DMS114 treated with DMSO at 0.1 percent for 48 hours (cell line): ENCODE data around the gene ABO.
"Not testable (repeated sequence)": the region's sequence is repeated elsewhere in the genome, so short reads cannot be mapped to it uniquely, and the experiment has no call there.

ENCODE experiments used
- DNase-seq: peaks from one replicate; lab custom pipeline; 2025; ENCODE audit not compliant: unreplicated experiment; lab: John Stamatoyannopoulos, UW

ABO gene

DNA sequence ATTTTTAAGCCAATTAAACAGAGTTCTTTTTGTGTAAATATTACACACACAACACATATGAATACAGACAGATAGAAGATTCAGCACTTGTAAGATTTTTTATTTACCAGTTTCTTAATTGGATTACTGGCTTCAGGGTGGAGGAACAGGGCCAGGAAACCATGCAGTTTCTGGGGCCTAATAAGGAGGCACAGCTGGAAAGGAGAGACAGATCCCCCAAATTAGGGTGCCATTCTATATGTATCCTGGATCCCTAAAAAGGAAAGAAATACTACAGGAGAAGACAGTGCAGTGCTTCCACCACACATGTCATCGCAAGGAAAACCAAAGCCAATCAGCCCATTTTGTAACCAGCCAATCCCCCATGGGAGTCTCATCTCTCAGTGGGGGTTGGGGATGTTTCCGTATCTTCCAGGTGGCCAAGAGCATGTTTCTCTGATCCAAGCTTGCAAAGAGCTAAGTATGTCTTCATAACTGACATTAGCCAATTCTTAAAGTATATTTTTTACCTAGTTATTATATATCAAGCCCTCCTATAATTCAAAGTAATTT lies 15.8 kb upstream of the ABO start:
- no peak for DNase-seq

GRCh38 chr9:133286523-133286922 lies 11.5 kb upstream of the ABO start:
- no peak for DNase-seq

DNA sequence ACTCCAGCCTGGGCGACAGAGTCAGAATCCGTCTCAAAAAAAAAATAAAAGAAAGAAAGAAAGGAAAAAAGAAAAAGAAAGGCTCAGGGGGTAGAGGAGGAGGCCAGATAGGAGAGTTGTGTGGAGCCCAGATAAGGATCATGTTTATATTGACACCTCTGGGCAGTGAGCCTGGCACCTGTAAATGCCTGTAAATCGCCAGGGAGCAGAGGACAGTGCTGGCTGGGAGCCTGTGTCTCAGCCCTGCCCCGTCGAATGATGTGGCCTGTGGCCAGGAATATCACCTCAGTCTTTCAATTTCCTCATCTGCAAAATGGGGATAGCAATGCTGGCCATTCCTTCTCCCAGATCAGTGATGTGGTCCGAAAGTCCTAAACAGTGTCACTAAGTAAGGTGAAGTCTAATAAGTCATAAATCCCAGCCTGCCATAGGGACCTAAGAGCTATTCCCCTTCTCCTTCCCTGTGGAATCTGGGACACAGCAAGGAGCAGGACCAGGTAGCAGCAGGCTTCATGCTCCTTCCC lies 10.3 kb upstream of the ABO start:
- no peak for DNase-seq

- DNase-seq, result no peak
Observed at GRCh38 chr9:133284362-133284761, 9.4 kb upstream of the ABO start.

DNA sequence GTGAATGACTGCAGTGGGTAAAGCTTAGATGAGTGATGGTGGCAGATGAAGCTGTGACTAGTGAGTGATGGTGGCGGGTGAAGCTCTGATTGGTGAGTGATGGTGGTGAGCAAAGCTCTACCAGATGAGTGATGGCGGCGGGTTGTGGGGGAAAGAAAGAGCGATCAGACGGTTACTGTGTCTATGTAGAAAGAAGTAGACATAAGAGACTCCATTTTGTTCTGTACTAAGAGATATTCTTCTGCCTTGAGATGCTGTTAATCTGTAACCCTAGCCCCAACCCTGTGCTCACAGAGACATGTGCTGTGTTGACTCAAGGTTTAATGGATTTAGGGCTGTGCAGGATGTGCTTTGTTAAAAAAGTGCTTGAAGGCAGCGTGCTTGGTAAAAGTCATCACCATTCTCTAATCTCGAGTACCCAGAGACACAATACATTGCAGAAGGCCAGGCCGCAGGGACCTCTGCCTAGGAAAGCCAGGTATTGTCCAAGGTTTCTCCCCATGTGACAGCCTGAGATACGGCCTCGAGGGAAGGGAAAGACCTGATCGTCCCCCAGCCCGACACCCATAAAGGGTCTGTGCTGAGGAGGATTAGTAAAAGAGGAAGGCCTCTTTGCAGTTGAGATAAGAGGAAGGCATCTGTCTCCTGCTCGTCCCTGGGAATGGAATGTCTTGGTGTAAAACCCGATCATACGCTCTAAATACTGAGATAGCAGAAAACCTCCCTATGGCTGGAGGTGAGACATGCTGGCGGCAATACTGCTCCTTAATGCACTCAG lies 8.4 kb upstream of the ABO start:
- DNase-seq, result not testable (repeated sequence)

- no peak for DNase-seq
Observed at GRCh38 chr9:133282464-133283238, 7.7 kb upstream of the ABO start.

GRCh38 chr9:133280392-133280791 lies 5.4 kb upstream of the ABO start:
- no peak for DNase-seq

DNA sequence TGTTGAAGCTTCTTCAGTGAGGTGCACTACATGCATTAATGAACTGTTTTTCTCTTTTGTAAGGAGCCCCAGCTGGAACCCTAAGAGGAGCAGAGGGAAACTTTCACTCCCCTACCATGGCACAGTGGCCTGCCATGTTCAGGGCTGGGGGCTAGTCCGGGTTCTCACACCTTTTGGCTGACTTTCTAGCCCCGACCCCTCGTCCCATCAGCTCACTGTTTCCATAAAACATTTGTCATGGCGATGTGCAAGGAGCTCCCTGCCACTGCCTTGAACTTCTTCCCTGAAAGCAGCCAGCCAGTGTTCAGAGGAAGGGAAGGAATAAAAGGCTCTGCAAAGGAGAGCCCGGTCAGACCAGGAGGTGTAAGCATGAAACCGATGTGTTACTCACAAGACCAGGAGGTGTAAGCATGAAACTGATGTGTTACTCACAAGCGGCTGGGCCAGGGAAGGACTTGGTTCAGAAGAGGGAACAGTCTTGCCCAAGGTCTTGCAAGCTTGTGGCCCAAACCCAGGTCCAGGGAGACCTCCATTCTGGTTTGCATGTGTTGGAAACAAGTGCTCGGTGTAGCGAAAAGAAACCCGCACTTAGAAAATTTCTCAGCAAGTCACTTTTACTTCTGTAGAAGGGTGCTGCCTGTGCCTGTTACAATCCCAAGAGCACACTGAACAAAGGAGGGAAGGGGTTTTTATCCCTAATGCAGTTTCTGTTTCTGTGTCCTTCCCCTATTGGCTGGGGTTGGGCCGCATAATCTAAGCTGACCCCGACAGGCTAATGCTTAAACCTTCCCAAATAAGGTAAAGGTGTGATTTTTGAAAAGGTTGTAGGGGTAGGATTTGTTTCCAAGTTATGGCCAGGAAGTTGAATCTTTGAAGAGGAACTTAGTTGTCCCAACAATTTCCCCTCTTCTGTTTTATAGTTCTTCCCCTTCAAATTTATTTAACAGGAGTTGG lies 3.4 kb upstream of the ABO start:
- no peak for DNase-seq

DNA sequence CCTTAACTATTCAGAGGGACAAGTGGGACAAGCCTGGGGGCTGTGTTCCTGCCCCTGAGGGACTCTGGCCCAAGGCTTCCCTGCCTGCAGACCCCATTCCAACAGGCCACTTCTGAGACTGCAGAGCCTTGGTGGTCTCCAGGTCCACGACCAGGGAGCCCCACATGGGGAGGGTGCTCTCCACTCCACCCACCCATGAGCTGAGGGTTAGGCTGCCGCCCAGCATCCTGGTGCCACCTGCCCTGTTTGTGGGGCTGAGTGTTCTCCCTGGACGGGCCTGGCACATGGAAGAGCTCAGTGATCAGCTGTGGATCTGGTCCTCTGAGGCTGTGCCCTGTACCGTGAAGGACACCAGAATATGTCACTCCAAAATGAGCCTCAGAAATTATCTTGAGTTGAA lies 2.5 kb upstream of the ABO start:
- no peak for DNase-seq

GRCh38 chr9:133276923-133277322 lies 1.9 kb upstream of the ABO start:
- no peak for DNase-seq

GRCh38 chr9:133276001-133276884 lies 1.2 kb upstream of the ABO start:
- no peak for DNase-seq

DNA sequence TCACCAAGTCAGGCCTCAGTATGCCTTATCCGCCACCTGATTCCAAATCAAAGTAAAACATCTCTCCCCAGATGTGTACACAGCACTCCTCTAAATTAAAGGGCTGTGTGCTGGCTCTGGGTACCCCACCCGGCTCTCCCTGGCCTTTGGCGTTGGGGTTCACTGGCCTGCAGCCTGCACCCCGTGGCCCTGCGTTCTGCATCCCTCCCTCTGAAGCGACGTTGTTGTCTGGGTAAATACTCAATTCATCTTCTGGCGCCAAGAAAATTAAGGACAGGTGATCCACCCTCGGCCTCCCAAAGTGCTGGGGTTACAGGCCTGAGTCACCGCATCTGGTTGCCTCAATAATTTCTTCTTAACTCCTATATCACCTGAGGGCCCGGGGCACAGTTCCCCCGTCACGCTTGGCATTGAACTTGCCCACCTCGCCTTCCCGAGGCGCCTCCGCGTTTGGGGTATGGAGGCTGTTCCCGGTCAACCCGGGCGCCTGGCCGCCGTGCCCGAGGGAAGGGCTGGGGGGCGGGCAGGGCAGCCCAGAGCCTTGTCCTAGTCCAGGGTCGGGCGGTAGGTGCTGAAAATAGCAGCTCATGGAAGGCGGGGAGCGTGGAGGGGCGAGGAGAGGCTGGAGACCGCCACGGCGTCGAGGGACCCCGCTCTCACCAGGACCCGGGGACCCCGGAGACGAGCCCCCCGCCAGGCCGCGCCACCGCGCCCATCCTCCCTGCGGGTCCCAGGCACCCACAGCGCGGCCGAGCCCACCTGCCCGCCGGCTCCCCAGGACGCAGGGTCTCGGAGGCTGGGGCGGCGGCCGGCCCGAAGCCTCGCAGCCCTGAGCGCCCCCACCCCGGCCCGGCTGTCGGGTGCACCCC lies 531 bp downstream of the ABO start:
- no peak for DNase-seq

GRCh38 chr9:133273819-133274218 lies 1.2 kb downstream of the ABO start:
- no peak for DNase-seq

DNA sequence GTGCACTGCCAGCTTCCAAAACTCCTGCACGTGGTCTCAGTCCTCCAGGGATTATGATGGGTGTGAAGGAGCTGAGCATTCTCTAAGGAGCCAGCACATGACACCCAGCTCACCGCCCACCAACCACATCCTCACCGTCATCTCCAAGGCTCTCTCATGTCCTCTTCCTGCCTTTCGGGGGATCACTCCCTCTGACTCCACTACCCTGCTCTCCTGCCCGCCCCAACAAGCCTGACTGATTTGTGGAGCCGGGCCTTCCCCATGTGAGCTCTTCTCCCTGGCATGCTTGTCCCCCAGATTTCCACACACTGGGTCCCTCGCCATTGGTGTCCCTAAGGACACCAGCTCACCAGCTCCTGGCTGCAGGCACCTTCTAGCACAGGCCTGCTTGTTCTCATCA lies 1.9 kb downstream of the ABO start:
- no peak for DNase-seq

GRCh38 chr9:133269537-133270362 lies 5.3 kb downstream of the ABO start:
- DNase-seq, result no peak

GRCh38 chr9:133269136-133269535 lies 5.9 kb downstream of the ABO start:
- not testable (repeated sequence) for DNase-seq

- DNase-seq, result no peak
Observed at GRCh38 chr9:133268335-133269056, 6.5 kb downstream of the ABO start.
